ENCODE data around the gene APOL6.

DNA sequence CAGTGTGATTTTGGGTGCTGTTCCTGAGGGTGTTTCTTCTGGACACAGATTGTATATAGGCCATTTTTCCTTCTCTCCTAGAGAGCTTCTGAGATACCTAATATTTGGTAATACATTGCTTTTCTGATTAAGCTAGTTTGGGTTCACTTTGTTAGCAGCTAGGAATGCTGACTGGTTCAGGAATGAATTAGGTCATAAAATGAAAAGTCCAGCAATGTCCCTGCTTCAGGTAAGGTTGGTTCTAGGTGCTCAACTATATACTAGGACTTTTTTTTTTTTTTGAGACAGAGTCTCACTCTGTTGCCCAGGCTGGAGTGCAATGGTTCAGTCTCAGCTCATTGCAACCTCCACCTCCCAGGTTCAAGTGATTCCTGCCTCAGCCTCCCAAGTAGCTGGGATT lies 36.5 kb downstream of the APOL6 start:
- TF ChIP-seq POLR2AphosphoS5 (IDR thresholded peaks at IDR 0.05) = no peak
- TF ChIP-seq, protein P1, sequence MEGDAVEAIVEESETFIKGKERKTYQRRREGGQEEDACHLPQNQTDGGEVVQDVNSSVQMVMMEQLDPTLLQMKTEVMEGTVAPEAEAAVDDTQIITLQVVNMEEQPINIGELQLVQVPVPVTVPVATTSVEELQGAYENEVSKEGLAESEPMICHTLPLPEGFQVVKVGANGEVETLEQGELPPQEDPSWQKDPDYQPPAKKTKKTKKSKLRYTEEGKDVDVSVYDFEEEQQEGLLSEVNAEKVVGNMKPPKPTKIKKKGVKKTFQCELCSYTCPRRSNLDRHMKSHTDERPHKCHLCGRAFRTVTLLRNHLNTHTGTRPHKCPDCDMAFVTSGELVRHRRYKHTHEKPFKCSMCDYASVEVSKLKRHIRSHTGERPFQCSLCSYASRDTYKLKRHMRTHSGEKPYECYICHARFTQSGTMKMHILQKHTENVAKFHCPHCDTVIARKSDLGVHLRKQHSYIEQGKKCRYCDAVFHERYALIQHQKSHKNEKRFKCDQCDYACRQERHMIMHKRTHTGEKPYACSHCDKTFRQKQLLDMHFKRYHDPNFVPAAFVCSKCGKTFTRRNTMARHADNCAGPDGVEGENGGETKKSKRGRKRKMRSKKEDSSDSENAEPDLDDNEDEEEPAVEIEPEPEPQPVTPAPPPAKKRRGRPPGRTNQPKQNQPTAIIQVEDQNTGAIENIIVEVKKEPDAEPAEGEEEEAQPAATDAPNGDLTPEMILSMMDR (IDR thresholded peaks at IDR 0.05) = no peak
- no peak for TF ChIP-seq POLR2A (IDR thresholded peaks at IDR 0.05)

Measured in suprapubic skin (tissue), 4 donors.